ENCODE results near the gene CENPT. TPM values are rescaled to one million over a fixed set of nuclear protein-coding genes. Genes with fewer than 3 reads are reported as not detected.

Gene CENPT
- total and polyA plus RNA-seq, 8 donors = 19.6 to 143 (median 31.4) TPM

GRCh38 chr16:67828651-67829050 lies 18.8 kb downstream of the CENPT start:
- intact Hi-C loops (cut with DNase I) = loop anchor here in 1 of 3 donors (10.0 kb wide), 1 partner anchor 206 kb away; no protein-coding TSS in a partner anchor
- ATAC-seq (no peak), FAIRE-seq (no peak), DNase-seq (no peak)
- Histone ChIP-seq H3K9me3 (no peaks in the 10 kb centered on the region), H3K27me3 (no peaks in the 10 kb centered on the region), H3K4me3 (no peak overlapping the region), H3K4me1 (peaks cover 0 to 7% (median 5%) of the 10 kb centered on the region in 3 donors), H3K36me3 (peaks cover 0 to 20% (median 12%) of the 10 kb centered on the region in 3 donors), H3K27ac (no peak overlapping the region)
- no peak for TF ChIP-seq CTCF (IDR thresholded peaks at IDR 0.05)
- WGBS, 2 donors = 91 to 94% methylated on average over 4 of the region's 4 CpGs

- 86 to 94% methylated on average over 14 of the region's 14 CpGs for whole genome bisulfite sequencing, 2 donors
- no peak for TF ChIP-seq CTCF (IDR thresholded peaks at IDR 0.05)
- Histone ChIP-seq H3K4me3 (no peak overlapping the region), H3K27ac (no peak overlapping the region), H3K27me3 (no peaks in the 10 kb centered on the region), H3K9me3 (no peaks in the 10 kb centered on the region), H3K4me1 (no peaks in the 10 kb centered on the region), H3K36me3 (peaks cover 0 to 16% (median 12%) of the 10 kb centered on the region in 3 donors)
- ATAC-seq = no peak
- intact Hi-C loops (cut with DNase I) = loop anchor here in 1 of 3 donors (10.0 kb wide), 1 partner anchor 209 kb away; no protein-coding TSS in a partner anchor
- FAIRE-seq = no peak
- DNase-seq = no peak
Observed at GRCh38 chr16:67825906-67826305, 21.6 kb downstream of the CENPT start.

- Histone ChIP-seq H3K4me3 (no peak overlapping the region), H3K27me3 (no peaks in the 10 kb centered on the region), H3K36me3 (peaks cover 0 to 8% (median 8%) of the 10 kb centered on the region in 3 donors), H3K27ac (no peak overlapping the region), H3K9me3 (no peaks in the 10 kb centered on the region), H3K4me1 (no peaks in the 10 kb centered on the region)
- intact Hi-C loops (cut with DNase I) = loop anchor here in 1 of 3 donors (10.0 kb wide), 1 partner anchor 210 kb away; no protein-coding TSS in a partner anchor
- WGBS, 2 donors = 76 to 81% methylated on average over 8 of the region's 8 CpGs
- ATAC-seq = no peak
- no peak for DNase-seq
- TF ChIP-seq CTCF (IDR thresholded peaks at IDR 0.05) = no peak
- no peak for FAIRE-seq
Observed at GRCh38 chr16:67825119-67825518, 22.4 kb downstream of the CENPT start.

GRCh38 chr16:67822511-67822910 lies 25.0 kb downstream of the CENPT start:
- FAIRE-seq (no peak), DNase-seq (no peak), ATAC-seq (no peak)
- TF ChIP-seq CTCF (IDR thresholded peaks at IDR 0.05) = no peak
- WGBS, 2 donors = 82 to 84% methylated on average over 2 of the region's 2 CpGs
- H3K36me3 ChIP-seq = no peaks in the 10 kb centered on the region
- intact Hi-C loops (cut with DNase I) = loop anchor here in 1 of 3 donors (5.0 to 10.0 kb wide), 2 partner anchors 110 to 212 kb away; partner anchors contain the start of gene CTRL
- H3K4me3 ChIP-seq = no peak overlapping the region
- no peak overlapping the region for H3K27ac ChIP-seq
- H3K4me1 ChIP-seq = no peaks in the 10 kb centered on the region
- H3K27me3 ChIP-seq = no peaks in the 10 kb centered on the region
- no peaks in the 10 kb centered on the region for H3K9me3 ChIP-seq

- 77 to 85% methylated on average over 11 of the region's 11 CpGs for WGBS, 2 donors
- Histone ChIP-seq H3K4me3 (no peak overlapping the region), H3K4me1 (peaks cover 0 to 3% (median 0%) of the 10 kb centered on the region in 3 donors), H3K9me3 (no peaks in the 10 kb centered on the region), H3K36me3 (no peaks in the 10 kb centered on the region), H3K27me3 (no peaks in the 10 kb centered on the region), H3K27ac (no peak overlapping the region)
- no peak for TF ChIP-seq CTCF (IDR thresholded peaks at IDR 0.05)
- DNase-seq (no peak), FAIRE-seq (no peak), ATAC-seq (no peak)
- intact Hi-C loops (cut with DNase I) = loop anchor here in 1 of 3 donors (5.0 to 10.0 kb wide), 2 partner anchors 112 to 214 kb away; partner anchors contain the start of gene CTRL
Observed at GRCh38 chr16:67820608-67821259, 26.8 kb downstream of the CENPT start.
